HepG2 (cell line): ENCODE results near the gene CCDC61. TPM values are rescaled to one million over a fixed set of nuclear protein-coding genes. Genes with fewer than 3 reads are reported as not detected.
A peak's percentile ranks its signal among the peaks of the same experiment; 100 is the strongest.

ENCODE experiments used
- ATAC-seq: fragments of 200-7000 bp; cut with Tn5 transposase; 3 replicates; pipeline ENCODE4 v1.9.1; 2020; ENCODE audit warnings: mild to moderate bottlenecking, moderate library complexity
- BruUV-seq: library from RNA; stranded (reverse); fragments of 400-500 nt; replicated peaks from 2 replicates; lab custom pipeline; 2021; lab: Mats Ljungman, UMichigan
- CTCF ChIA-PET: fragments of 300-600 bp; formaldehyde crosslinking; extraction: SDS; loops from one replicate; lab custom pipeline; 2021; ENCODE audit warnings: low total read pairs, inconsistent platforms, low intra/inter-chr PET ratio; lab: Yijun Ruan, JAX
- POLR2A ChIA-PET: fragments of 350-600 bp; sonication (Branson Sonifier 250); formaldehyde crosslinking; loops from one replicate; lab custom pipeline; 2020; ENCODE audit warnings: antibody characterized with exemption, inconsistent platforms; lab: Yijun Ruan, JAX
- DNase-seq: peaks from one replicate; pipeline ENCODE4 v3.0.0-alpha.2; 2015; ENCODE audit warnings: low spot score
- FAIRE-seq: peaks from 3 replicates; lab custom pipeline; 2011; peaks lifted over from hg19 to GRCh38; lab: Jason Lieb, UNC
- H2AFZ ChIP-seq: one replicate; pipeline ENCODE4 v1.6.1; 2011; ENCODE audit warnings: low read length, inconsistent platforms
- H3K27ac ChIP-seq: fragments of 300-600 bp; 3 replicates; pipeline ENCODE4 v1.8.0; 2011; ENCODE audit warnings: mixed run types, mild to moderate bottlenecking, mixed read lengths, low read length, inconsistent platforms; ENCODE audit not compliant: insufficient read depth; ENCODE audit errors: extremely low read length
- H3K27me3 ChIP-seq, 2 experiments: fragments of 200-600 bp in 1 of 2; 2 replicates in 1 of 2; 3 replicates in 1 of 2; pipeline versions ENCODE4 v1.6.0 to v1.8.0; 2011; ENCODE audit warnings: low read length in 2 of 2, mild to moderate bottlenecking in 2 of 2, moderate library complexity in 2 of 2, inconsistent platforms in 1 of 2; ENCODE audit not compliant: insufficient read depth in 2 of 2, control insufficient read depth in 1 of 2
- H3K36me3 ChIP-seq, 2 experiments: fragments of 200-600 bp in 1 of 2; replicated peaks in 1 of 2; 2 replicates in 1 of 2; 3 replicates in 1 of 2; pipeline versions ENCODE4 v1.5.1 to v1.8.0; 2011; ENCODE audit warnings: low read length in 2 of 2, inconsistent platforms in 1 of 2; ENCODE audit not compliant: insufficient read depth in 2 of 2, control insufficient read depth in 1 of 2
- H3K4me1 ChIP-seq: 2 replicates; pipeline ENCODE4 v1.5.1; 2012; ENCODE audit warnings: low read length, inconsistent platforms; ENCODE audit not compliant: insufficient read depth
- H3K4me2 ChIP-seq: 2 replicates; pipeline ENCODE4 v1.6.0; 2011; ENCODE audit warnings: low read depth, low read length, inconsistent platforms
- H3K4me3 ChIP-seq, 3 experiments: fragments of 200-600 bp in 1 of 3; sonication (generic), shearing (Covaris generic) in 1 of 3; replicated peaks in 1 of 3; 2 replicates each; pipeline ENCODE4 v1.5.1; 2011 to 2016; ENCODE audit warnings: low read length in 3 of 3, inconsistent platforms in 2 of 3, low read depth in 2 of 3, mild to moderate bottlenecking in 2 of 3, control low read depth in 1 of 3, mixed read lengths in 1 of 3; ENCODE audit not compliant: insufficient read depth in 1 of 3
- H3K79me2 ChIP-seq: one replicate; pipeline ENCODE4 v1.6.1; 2011; ENCODE audit warnings: low read length, inconsistent platforms; ENCODE audit not compliant: insufficient read depth
- H3K9ac ChIP-seq: 2 replicates; pipeline ENCODE4 v1.6.0; 2011; ENCODE audit warnings: mild to moderate bottlenecking, low read depth, low read length, inconsistent platforms; ENCODE audit not compliant: insufficient read depth
- H3K9me3 ChIP-seq: 2 replicates; pipeline ENCODE4 v1.5.1; 2012; ENCODE audit warnings: mild to moderate bottlenecking, low read length
- H4K20me1 ChIP-seq: 2 replicates; pipeline ENCODE4 v1.6.0; 2011; ENCODE audit warnings: inconsistent platforms, mild to moderate bottlenecking, low read length, moderate library complexity; ENCODE audit not compliant: insufficient read depth
- CAMTA2 ChIP-seq: sonication (generic); formaldehyde crosslinking; IDR thresholded peaks from 2 replicates; pipeline ENCODE4 v1.4.0; 2020; ENCODE audit warnings: mild to moderate bottlenecking, missing genetic modification reagents, borderline replicate concordance
- SETDB1 ChIP-seq: sonication (generic); formaldehyde crosslinking; IDR thresholded peaks from 2 replicates; pipeline ENCODE4 v1.5.1; 2020; ENCODE audit warnings: missing genetic modification reagents, mild to moderate bottlenecking, borderline replicate concordance
- SRSF9 ChIP-seq: fragments of 200-400 bp; formaldehyde crosslinking; IDR thresholded peaks from 2 replicates; pipeline ENCODE4 v1.6.1; 2018; ENCODE audit warnings: borderline replicate concordance, mild to moderate bottlenecking, low read depth, low read length; ENCODE audit not compliant: insufficient read depth, poor library complexity, severe bottlenecking
- ZNF629 ChIP-seq: sonication (generic); formaldehyde crosslinking; conservative IDR thresholded peaks from 2 replicates; pipeline ENCODE4 v1.5.0; 2020; ENCODE audit warnings: missing genetic modification reagents
- WGBS: methylation state at CpG from one replicate; pipeline ENCODE4 v1.1.6; 2017; ENCODE audit warnings: low lambda C conversion rate; 5-methylcytosine and 5-hydroxymethylcytosine counted together
- in situ Hi-C: cut with HindIII; loops from 2 replicates; pipeline ENCODE4 v1.10.0; 2017; ENCODE audit warnings: low pct_unique_long_range_greater_than_20kb; ENCODE audit not compliant: extremely low pct_ligation_motif_present
- intact Hi-C: fragments of 100-400 bp; cut with micrococcal nuclease; formaldehyde crosslinking; loops from one replicate; pipeline ENCODE4 v1.10.0; 2022; ENCODE audit not compliant: unreplicated experiment
- polyA plus RNA-seq, 8 experiments: library from polyadenylated mRNA; depleted of rRNA in 3 of 8; stranded (reverse) in 7 of 8; unstranded in 1 of 8; fragments of >200 nt; fragmentation: Illumina TruSeq in 4 of 8; extraction: Trizol in 4 of 8; gene quantifications; 2 replicates each; pipeline versions ENCODE4 v1.2.1 to v1.2.3, GENCODE V29; 2011 to 2016; ENCODE audit warnings: low read depth in 4 of 8, missing spikeins in 1 of 8, mixed read lengths in 1 of 8; ENCODE audit not compliant: insufficient read depth in 1 of 8
- total RNA-seq, 5 experiments: library from RNA; depleted of rRNA; stranded (reverse); fragments of >200 nt; fragmentation: Illumina TruSeq; extraction: Trizol; gene quantifications; 2 replicates each; pipeline ENCODE4 v1.2.3, GENCODE V29; 2016; ENCODE audit warnings: low read depth in 1 of 5
- TF ChIP-seq, protein P1 (sequence below): sonication (generic); formaldehyde crosslinking; IDR thresholded peaks from 2 replicates; pipeline ENCODE4 v1.4.0; 2020; ENCODE audit warnings: mild to moderate bottlenecking, missing genetic modification reagents
- TF ChIP-seq, protein P2 (sequence below): sonication (generic); formaldehyde crosslinking; IDR thresholded peaks from 2 replicates; pipeline ENCODE4 v1.4.0; 2020; ENCODE audit warnings: missing genetic modification reagents

CCDC61 gene
- total and polyA plus RNA-seq, 2 of the 13 experiments (the other 11 are each of a cell fraction or from before 2014, with no cell fraction given): 4.2 to 4.9 TPM

DNA sequence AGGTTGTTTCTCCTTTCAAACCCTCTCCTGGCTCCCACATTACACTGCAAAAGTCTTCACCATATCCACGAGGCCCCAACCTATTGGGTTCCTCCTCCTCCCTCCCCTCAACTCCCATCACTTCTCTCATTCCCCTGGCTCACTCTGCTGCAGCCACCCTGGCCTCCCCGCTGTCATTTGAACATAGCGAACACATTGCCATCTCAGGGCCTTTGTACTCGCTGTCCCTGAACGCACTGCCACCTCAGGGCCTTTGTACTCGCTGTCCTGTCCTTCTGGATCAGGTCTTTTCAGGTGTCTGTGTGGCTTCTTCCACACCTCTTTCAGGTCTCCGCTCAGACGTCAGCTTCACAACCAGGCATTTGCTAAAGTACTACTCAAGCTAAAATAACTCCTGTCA lies 1.7 kb downstream of the CCDC61 start (continued):
- TF ChIP-seq, protein P1, sequence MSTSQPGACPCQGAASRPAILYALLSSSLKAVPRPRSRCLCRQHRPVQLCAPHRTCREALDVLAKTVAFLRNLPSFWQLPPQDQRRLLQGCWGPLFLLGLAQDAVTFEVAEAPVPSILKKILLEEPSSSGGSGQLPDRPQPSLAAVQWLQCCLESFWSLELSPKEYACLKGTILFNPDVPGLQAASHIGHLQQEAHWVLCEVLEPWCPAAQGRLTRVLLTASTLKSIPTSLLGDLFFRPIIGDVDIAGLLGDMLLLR (CRISPR knock-in tag): no peak
- TF ChIP-seq SETDB1: no peak
- no peak for TF ChIP-seq SRSF9

DNA sequence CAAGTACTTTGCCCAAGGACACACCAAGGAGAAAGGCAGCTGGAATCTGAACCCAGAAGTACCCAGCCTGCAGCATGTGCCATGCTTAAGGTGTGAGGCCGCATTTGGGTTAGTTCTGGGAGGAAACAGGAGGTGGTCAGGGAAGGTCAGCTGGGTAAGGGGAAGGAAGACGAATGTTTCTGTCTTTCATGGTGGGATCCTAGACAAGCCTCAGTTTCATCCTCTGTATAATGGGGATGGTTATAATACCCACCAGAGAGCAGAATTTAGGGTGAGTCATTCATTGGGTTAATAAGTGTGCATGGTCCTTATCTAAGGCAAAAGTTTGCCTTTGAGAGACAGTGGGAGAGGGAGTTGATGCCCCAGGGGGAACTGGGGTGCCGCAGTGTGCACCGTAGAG lies 3.6 kb downstream of the CCDC61 start:
- no peak overlapping the region for H3K4me3 ChIP-seq
- TF ChIP-seq ZNF629 (CRISPR knock-in tag) (peak; percentile 62), CAMTA2 (CRISPR knock-in tag) (no peak)
- TF ChIP-seq, protein P2, sequence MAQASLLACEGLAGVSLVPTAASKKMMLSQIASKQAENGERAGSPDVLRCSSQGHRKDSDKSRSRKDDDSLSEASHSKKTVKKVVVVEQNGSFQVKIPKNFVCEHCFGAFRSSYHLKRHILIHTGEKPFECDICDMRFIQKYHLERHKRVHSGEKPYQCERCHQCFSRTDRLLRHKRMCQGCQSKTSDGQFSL: no peak
- TF ChIP-seq, all 625 proteins: peak for 1
- Histone ChIP-seq H3K27me3 (no peaks in the 10 kb centered on the region), H3K79me2 (peaks cover 10% of the 10 kb centered on the region), H3K27ac (no peak overlapping the region), H4K20me1 (no peaks in the 10 kb centered on the region), H3K4me2 (no peak overlapping the region), H3K4me1 (peaks cover 12% of the 10 kb centered on the region; the same call in 1 of the 2 replicates), H3K9ac (no peak overlapping the region), H3K9me3 (no peaks in the 10 kb centered on the region), H3K36me3 (0 out of 5 replicates have a peak, but pooled peaks cover 0 to 1% of the 10 kb centered on the region in 2 experiments), H2AFZ (no peak overlapping the region)
- intact Hi-C loops: loop anchor here (10.0 kb wide), 1 partner anchor 74 kb away; no protein-coding TSS in a partner anchor
- no TSS peak for BruUV-seq
- DNase-seq (no peak), ATAC-seq (no peak), FAIRE-seq (no peak)
- in situ Hi-C loops: no loop called here
- WGBS: 93% methylated on average over 4 of the region's 4 CpGs
- ChIA-PET CTCF (no interaction called here), POLR2A (no interaction called here)
